IPS-NIHi11 (cell line): Measurements from ENCODE around the gene MNX1.

Experiments used
- DNase-seq: peaks from one replicate; pipeline ENCODE4 v3.0.0; 2012; ENCODE audit warnings: mixed read lengths, low spot score

MNX1 gene

GRCh38 chr7:156969972-156970420, 40.5 kb downstream of the MNX1 start:
- DNase-seq, result no peak

GRCh38 chr7:156968183-156968582, 42.3 kb downstream of the MNX1 start:
- no peak for DNase-seq

GRCh38 chr7:156966387-156966786, 44.1 kb downstream of the MNX1 start:
- no peak for DNase-seq

- no peak for DNase-seq
Measured at GRCh38 chr7:156964971-156965370, 45.5 kb downstream of the MNX1 start.

GRCh38 chr7:156963472-156963871, 47.0 kb downstream of the MNX1 start:
- no peak for DNase-seq

- no peak for DNase-seq
Measured at GRCh38 chr7:156962897-156963296, 47.6 kb downstream of the MNX1 start.

- DNase-seq, result no peak
Measured at GRCh38 chr7:156962145-156962544, 48.3 kb downstream of the MNX1 start.

- DNase-seq, result no peak
Measured at GRCh38 chr7:156956727-156957126, 53.7 kb downstream of the MNX1 start.

GRCh38 chr7:156954941-156955340, 55.5 kb downstream of the MNX1 start:
- no peak for DNase-seq
